ENCODE measurements around the gene MGAT4A. TPM values are rescaled to one million over a fixed set of nuclear protein-coding genes. Genes with fewer than 3 reads are reported as not detected.

MGAT4A gene
- total RNA-seq, 4 donors from 2014 or later: 4.2 to 14.1 (median 12.2) TPM

DNA sequence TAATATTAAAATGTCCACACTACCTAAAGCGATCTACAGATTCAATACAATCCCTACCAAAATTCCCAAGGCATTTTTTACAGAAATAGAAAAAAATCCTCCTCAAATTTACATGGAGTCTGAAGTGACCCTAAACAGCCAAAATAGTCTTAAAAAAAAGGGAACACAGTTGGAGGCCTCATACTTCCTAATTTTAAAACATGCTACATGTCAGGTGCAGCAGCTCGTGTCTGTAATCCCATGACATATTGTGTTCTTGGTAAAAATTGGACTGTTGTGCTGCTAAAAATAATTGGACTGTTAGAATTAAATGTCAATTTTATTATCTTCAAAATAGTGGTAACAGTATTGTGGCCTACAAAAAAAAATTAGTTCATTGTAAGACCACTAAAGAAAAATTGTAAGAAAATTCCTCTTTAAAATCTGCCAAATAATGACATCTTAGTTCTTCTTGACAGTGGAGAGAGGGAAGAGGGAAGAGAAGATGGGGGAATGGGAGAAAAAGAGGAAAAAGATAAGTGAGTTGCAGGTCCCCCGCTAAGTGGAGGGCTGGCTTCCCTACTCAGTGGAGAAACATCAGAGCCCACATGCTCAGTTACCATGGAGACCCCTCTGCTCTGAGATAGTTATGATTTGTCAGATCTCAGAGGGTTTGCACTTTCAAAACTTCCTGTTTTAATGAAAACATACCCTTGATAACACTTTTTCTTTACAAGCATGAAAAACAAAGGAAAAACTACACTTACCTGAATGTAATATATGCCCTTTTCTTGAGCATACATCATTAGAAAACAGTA lies 76.0 kb downstream of the MGAT4A start:
- intact Hi-C loops (cut with DNase I; ENCODE audit: low total_unique reads): no loop called here

DNA sequence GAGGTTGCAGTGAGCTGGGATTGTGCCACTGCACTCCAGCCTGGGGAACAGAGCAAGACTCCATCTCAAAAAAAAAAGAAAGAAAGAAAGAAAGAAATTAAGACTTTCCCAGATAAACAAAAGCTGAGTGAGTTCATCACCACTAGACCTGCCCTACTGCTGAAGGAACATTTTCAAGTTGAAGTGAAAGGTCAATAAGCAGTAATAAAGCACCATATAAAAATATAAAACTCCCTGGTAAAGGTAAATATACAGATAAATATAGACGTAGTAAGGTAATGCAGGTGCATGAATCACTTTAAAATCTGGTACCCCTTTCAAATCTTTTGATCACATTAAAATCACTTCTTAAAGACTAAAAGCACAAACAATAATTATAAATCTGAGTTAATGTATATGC lies 79.9 kb downstream of the MGAT4A start:
- no peak for TF ChIP-seq POLR2A (IDR thresholded peaks at IDR 0.05)
- TF ChIP-seq, protein P1, sequence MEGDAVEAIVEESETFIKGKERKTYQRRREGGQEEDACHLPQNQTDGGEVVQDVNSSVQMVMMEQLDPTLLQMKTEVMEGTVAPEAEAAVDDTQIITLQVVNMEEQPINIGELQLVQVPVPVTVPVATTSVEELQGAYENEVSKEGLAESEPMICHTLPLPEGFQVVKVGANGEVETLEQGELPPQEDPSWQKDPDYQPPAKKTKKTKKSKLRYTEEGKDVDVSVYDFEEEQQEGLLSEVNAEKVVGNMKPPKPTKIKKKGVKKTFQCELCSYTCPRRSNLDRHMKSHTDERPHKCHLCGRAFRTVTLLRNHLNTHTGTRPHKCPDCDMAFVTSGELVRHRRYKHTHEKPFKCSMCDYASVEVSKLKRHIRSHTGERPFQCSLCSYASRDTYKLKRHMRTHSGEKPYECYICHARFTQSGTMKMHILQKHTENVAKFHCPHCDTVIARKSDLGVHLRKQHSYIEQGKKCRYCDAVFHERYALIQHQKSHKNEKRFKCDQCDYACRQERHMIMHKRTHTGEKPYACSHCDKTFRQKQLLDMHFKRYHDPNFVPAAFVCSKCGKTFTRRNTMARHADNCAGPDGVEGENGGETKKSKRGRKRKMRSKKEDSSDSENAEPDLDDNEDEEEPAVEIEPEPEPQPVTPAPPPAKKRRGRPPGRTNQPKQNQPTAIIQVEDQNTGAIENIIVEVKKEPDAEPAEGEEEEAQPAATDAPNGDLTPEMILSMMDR (IDR thresholded peaks at IDR 0.05 in 4 of 5, conservative IDR thresholded peaks at IDR 0.05 in 1 of 5): no peak
- no peak for ATAC-seq
- in situ Hi-C loops (cut with MboI; ENCODE audit: low sequenced_read_pairs in 4 of 4) (loop anchor here in 3 of 4 donors (5.0 to 25.0 kb wide), 3 partner anchors 186 to 414 kb away; no protein-coding TSS in a partner anchor), intact Hi-C loops (cut with DNase I; ENCODE audit: low total_unique reads) (no loop called here)
- DNase-seq: no peak
- Histone ChIP-seq H3K27me3 (no peaks in the 10 kb centered on the region), H3K9me3 (no peaks in the 10 kb centered on the region), H3K4me1 (no peaks in the 10 kb centered on the region), H3K27ac (no peak overlapping the region), H3K36me3 (no peaks in the 10 kb centered on the region), H3K4me3 (no peak overlapping the region)

More for the DNA sequence above, 76.0 kb downstream of the MGAT4A start:
- DNase-seq (peak in 1 of 2 donors; percentile 21), ATAC-seq (no peak)
- peak overlapping the region in 1 of 4 donors; percentile 12 for H3K27ac ChIP-seq
- H3K36me3 ChIP-seq: peaks cover 0 to 4% of the 10 kb centered on the region in 2 donors
- no peak overlapping the region for H3K4me3 ChIP-seq
- no peaks in the 10 kb centered on the region for H3K27me3 ChIP-seq
- TF ChIP-seq, protein P1 (IDR thresholded peaks at IDR 0.05 in 4 of 5, conservative IDR thresholded peaks at IDR 0.05 in 1 of 5): no peak
- TF ChIP-seq POLR2A (IDR thresholded peaks at IDR 0.05): no peak
- H3K4me1 ChIP-seq: no peaks in the 10 kb centered on the region
- no peaks in the 10 kb centered on the region for H3K9me3 ChIP-seq
- in situ Hi-C loops (cut with MboI; ENCODE audit: low sequenced_read_pairs in 4 of 4): loop anchor here in 3 of 4 donors (5.0 to 25.0 kb wide), 3 partner anchors 182 to 410 kb away; no protein-coding TSS in a partner anchor

DNA sequence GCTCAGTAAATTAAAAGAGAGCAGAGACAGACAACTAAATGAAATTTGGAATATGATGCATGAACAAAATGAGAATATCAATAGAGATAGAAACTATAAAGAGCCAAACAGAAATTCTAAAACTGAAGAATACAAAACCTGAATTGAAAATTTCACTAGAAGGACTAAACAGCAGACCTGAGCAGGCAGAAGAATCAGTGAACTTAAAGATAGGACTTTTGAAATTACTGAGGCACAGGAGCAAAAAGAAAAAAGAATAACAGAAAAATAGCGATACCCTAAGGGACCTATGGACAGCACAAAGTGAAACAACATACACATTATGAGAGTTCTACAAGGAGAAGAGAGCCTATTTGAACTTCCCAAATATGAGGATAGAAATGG lies 80.9 kb downstream of the MGAT4A start:
- intact Hi-C loops (cut with DNase I; ENCODE audit: low total_unique reads) (loop anchor here (1.0 to 5.0 kb wide), 2 partner anchors 187 to 417 kb away; no protein-coding TSS in a partner anchor), in situ Hi-C loops (cut with MboI; ENCODE audit: low sequenced_read_pairs in 4 of 4) (loop anchor here (5.0 to 25.0 kb wide), 4 partner anchors 187 to 837 kb away; partner anchors contain the start of gene REV1 (in 1 of the 4))
- Histone ChIP-seq H3K4me1 (no peaks in the 10 kb centered on the region), H3K36me3 (no peaks in the 10 kb centered on the region), H3K27ac (no peak overlapping the region), H3K27me3 (no peaks in the 10 kb centered on the region), H3K9me3 (no peaks in the 10 kb centered on the region), H3K4me3 (no peak overlapping the region)
- TF ChIP-seq, protein P1 (IDR thresholded peaks at IDR 0.05 in 4 of 5, conservative IDR thresholded peaks at IDR 0.05 in 1 of 5): no peak
- TF ChIP-seq POLR2A (IDR thresholded peaks at IDR 0.05): no peak
- no peak for DNase-seq
- no peak for ATAC-seq

DNA sequence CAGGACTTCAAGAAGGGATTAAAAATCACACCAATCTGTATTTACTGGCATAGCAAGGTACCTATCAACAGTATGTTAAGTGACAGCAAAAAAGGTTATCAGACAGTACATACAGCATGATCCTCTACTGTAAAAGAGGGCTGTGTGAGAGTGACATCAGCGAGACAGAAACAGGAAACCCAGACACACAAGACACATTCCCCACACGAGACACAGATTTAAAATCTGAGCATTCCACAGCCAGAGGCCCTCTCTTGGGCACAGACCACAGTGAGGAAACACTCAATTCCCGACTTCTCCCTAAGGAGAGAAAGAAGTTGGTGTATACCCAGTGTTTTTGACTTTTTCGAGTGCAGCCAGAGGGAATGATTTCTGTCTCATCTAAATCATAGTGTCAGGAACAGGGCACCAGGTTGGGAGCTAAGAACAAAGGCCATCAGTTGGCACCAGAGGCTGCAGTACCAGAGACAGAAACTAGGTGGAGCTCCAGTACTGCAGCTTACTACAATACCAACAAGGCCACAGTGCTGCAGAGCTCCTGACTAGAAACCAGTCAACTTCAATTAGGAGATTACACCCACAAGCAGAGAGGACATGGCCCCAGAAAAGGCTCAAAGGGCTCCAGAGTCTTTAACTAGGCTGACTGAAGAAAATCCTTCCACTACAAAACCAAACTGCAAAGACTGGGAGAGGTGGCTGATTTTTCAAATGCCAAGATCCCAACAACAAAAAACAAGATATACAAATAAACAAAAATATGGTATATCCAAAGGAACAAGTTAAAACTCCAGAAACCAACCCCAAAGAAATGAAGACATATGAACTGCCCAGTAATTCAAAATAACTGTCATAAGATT lies 81.6 kb downstream of the MGAT4A start:
- Histone ChIP-seq H3K4me3 (no peak overlapping the region), H3K4me1 (no peaks in the 10 kb centered on the region), H3K9me3 (no peaks in the 10 kb centered on the region), H3K27ac (no peak overlapping the region), H3K36me3 (no peaks in the 10 kb centered on the region), H3K27me3 (no peaks in the 10 kb centered on the region)
- TF ChIP-seq, protein P1 (IDR thresholded peaks at IDR 0.05 in 4 of 5, conservative IDR thresholded peaks at IDR 0.05 in 1 of 5): peak; percentile 94 to 99 (median 96)
- TF ChIP-seq POLR2A (IDR thresholded peaks at IDR 0.05): no peak
- intact Hi-C loops (cut with DNase I; ENCODE audit: low total_unique reads) (loop anchor here (1.0 to 5.0 kb wide), 2 partner anchors 188 to 418 kb away; no protein-coding TSS in a partner anchor), in situ Hi-C loops (cut with MboI; ENCODE audit: low sequenced_read_pairs in 4 of 4) (loop anchor here in 3 of 4 donors (5.0 to 25.0 kb wide), 4 partner anchors 188 to 838 kb away; partner anchors contain the start of gene REV1 (in 1 of the 3))
- ATAC-seq (peak; percentile 93 to 94), DNase-seq (peak; percentile 39 to 69)

All from gastrocnemius medialis (tissue), 4 donors.